Spleen (tissue), 7 donors: Measurements from ENCODE around the gene ETV6.

Source experiments
- CTCF ChIP-seq, 11 experiments: fragments of 200-600 bp in 7 of 11; fragments of 450-650 bp in 4 of 11; sonication (generic) in 4 of 11; IDR thresholded peaks in 8 of 11; conservative IDR thresholded peaks in 3 of 11; 1 replicate in 7 of 11; 2 replicates in 4 of 11; pipeline versions ENCODE4 v1.4.0 to v1.8.0; 2016 to 2021; ENCODE audit warnings: antibody characterized with exemption in 11 of 11, inconsistent platforms in 4 of 11, mild to moderate bottlenecking in 1 of 11
- POLR2A ChIP-seq, 3 donors: fragments of 450-650 bp; IDR thresholded peaks; one replicate each; pipeline ENCODE4 v1.5.1; 2017; ENCODE audit warnings: antibody characterized with exemption in 3 of 3, mild to moderate bottlenecking in 1 of 3
- donor health status: DM: no; HTN: no; CAD: no; lungs with moderate emphysema.
- donor health status: DM: no; HTN: no; CAD: no.
- donor health status: DM: no; HTN: no; CAD: no.

- no peak for TF ChIP-seq CTCF (IDR thresholded peaks at IDR 0.05 in 8 of 11, conservative IDR thresholded peaks at IDR 0.05 in 3 of 11)
- TF ChIP-seq POLR2A (IDR thresholded peaks at IDR 0.05) = no peak
Measured at GRCh38 chr12:11807458-11807857, 158.0 kb downstream of the ETV6 start.
